Cardiac fibroblast (primary cell): Measurements from ENCODE around the gene SPDYE6.
"Not testable (repeated sequence)": the region's sequence is repeated elsewhere in the genome, so short reads cannot be mapped to it uniquely, and the experiment has no call there.

Source experiments
- DNase-seq, 2 donors: peaks; one replicate each; pipeline versions ENCODE4 v3.0.0 to v3.0.0-alpha.2; 2010; ENCODE audit warnings: low read depth in 2 of 2
- H3K4me3 ChIP-seq, 2 donors: replicated peaks in 1 of 2; 1 replicate in 1 of 2; 2 replicates in 1 of 2; pipeline ENCODE4 v1.5.1; 2011; ENCODE audit warnings: low read depth in 2 of 2, low read length in 2 of 2, mild to moderate bottlenecking in 2 of 2, moderate library complexity in 1 of 2
- TF ChIP-seq, protein P1 (sequence below): IDR thresholded peaks from one replicate; pipeline ENCODE4 v1.5.1; 2011; ENCODE audit warnings: low read depth, mild to moderate bottlenecking, low read length, inconsistent platforms

Gene SPDYE6

DNA sequence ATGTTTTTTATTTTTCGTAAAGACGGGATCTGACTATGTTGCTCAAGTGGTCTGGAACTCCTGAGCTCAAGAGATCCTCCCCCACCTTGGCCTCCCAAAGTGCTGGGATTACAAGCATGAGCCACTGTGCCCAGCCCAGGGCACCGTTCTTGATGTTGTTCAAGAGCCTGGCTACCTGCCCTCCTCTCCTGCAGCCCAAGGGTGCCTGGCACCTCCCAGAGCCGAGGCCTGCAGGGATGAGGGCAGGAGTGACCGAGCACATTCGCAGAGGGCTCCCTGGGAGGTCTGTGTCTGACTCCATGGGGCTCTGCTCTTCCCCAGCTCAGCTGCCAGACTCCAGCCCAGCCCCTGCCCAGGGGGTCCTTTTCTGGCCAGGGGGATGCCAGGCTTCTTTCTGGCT, 54.2 kb downstream of the SPDYE6 start:
- DNase-seq = no peak
- no peak overlapping the region for H3K4me3 ChIP-seq
- TF ChIP-seq, protein P1, sequence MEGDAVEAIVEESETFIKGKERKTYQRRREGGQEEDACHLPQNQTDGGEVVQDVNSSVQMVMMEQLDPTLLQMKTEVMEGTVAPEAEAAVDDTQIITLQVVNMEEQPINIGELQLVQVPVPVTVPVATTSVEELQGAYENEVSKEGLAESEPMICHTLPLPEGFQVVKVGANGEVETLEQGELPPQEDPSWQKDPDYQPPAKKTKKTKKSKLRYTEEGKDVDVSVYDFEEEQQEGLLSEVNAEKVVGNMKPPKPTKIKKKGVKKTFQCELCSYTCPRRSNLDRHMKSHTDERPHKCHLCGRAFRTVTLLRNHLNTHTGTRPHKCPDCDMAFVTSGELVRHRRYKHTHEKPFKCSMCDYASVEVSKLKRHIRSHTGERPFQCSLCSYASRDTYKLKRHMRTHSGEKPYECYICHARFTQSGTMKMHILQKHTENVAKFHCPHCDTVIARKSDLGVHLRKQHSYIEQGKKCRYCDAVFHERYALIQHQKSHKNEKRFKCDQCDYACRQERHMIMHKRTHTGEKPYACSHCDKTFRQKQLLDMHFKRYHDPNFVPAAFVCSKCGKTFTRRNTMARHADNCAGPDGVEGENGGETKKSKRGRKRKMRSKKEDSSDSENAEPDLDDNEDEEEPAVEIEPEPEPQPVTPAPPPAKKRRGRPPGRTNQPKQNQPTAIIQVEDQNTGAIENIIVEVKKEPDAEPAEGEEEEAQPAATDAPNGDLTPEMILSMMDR = no peak

- not testable (repeated sequence) for H3K4me3 ChIP-seq, DNase-seq
These were observed 54.9 kb downstream of the SPDYE6 start for GRCh38 chr7:102301367-102301766.

DNA sequence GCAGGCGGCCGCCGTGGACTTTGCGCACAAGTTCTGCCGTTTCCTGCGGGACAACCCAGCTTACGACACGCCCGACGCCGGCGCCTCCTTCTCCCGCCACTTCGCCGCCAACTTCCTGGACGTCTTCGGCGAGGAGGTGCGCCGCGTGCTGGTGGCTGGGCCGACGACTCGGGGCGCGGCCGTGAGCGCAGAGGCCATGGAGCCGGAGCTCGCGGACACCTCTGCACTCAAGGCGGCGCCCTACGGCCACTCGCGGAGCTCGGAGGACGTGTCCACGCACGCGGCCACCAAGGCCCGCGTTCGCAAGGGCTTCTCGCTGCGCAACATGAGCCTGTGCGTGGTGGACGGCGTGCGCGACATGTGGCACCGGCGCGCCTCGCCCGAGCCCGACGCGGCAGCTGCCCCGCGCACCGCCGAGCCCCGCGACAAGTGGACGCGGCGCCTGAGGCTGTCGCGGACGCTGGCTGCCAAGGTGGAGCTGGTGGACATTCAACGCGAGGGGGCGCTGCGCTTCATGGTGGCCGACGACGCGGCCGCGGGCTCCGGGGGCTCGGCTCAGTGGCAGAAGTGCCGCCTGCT, 55.5 kb downstream of the SPDYE6 start:
- peak in 1 of 2 donors; percentile 12 for DNase-seq
- TF ChIP-seq, protein P1 = no peak
- H3K4me3 ChIP-seq = no peak overlapping the region

- no peak overlapping the region for H3K4me3 ChIP-seq
- DNase-seq = no peak
- TF ChIP-seq, protein P1 = no peak
These were observed 58.6 kb downstream of the SPDYE6 start for GRCh38 chr7:102297487-102298218.

- no peak for DNase-seq
- TF ChIP-seq, protein P1 = no peak
- H3K4me3 ChIP-seq = no peak overlapping the region
These were observed 59.7 kb downstream of the SPDYE6 start for GRCh38 chr7:102296514-102296913.

- no peak overlapping the region for H3K4me3 ChIP-seq
- no peak for DNase-seq
- TF ChIP-seq, protein P1 = no peak
These were observed 60.1 kb downstream of the SPDYE6 start for GRCh38 chr7:102296179-102296438.
